ENCODE results near the gene CCDC126. TPM values are rescaled to one million over a fixed set of nuclear protein-coding genes. Genes with fewer than 3 reads are reported as not detected.

Gene CCDC126
- total RNA-seq, 2 donors from 2014 or later, result 8.4 to 21.4 TPM

- H3K27me3 ChIP-seq (replicated peaks; ENCODE audit: insufficient read depth), result no peaks in the 10 kb centered on the region
- intact Hi-C loops (cut with DNase I), result no loop called here
- no peaks in the 10 kb centered on the region for H3K9me3 ChIP-seq
- no peak for DNase-seq (ENCODE audit: low spot score)
- no peak overlapping the region for H3K4me3 ChIP-seq
- no peak overlapping the region for H3K27ac ChIP-seq
- no peaks in the 10 kb centered on the region for H3K4me1 ChIP-seq (replicated peaks)
- H3K36me3 ChIP-seq, result no peaks in the 10 kb centered on the region
- TF ChIP-seq POLR2A (IDR thresholded peaks at IDR 0.05), result no peak
- no peak for TF ChIP-seq POLR2AphosphoS5 (IDR thresholded peaks at IDR 0.05)
- TF ChIP-seq, protein P1, sequence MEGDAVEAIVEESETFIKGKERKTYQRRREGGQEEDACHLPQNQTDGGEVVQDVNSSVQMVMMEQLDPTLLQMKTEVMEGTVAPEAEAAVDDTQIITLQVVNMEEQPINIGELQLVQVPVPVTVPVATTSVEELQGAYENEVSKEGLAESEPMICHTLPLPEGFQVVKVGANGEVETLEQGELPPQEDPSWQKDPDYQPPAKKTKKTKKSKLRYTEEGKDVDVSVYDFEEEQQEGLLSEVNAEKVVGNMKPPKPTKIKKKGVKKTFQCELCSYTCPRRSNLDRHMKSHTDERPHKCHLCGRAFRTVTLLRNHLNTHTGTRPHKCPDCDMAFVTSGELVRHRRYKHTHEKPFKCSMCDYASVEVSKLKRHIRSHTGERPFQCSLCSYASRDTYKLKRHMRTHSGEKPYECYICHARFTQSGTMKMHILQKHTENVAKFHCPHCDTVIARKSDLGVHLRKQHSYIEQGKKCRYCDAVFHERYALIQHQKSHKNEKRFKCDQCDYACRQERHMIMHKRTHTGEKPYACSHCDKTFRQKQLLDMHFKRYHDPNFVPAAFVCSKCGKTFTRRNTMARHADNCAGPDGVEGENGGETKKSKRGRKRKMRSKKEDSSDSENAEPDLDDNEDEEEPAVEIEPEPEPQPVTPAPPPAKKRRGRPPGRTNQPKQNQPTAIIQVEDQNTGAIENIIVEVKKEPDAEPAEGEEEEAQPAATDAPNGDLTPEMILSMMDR (IDR thresholded peaks at IDR 0.05), result no peak
- WGBS, result 65% methylated on average over 4 of the region's 4 CpGs
Measured at GRCh38 chr7:23600236-23600635, 3.1 kb downstream of the CCDC126 start.

- no peaks in the 10 kb centered on the region for H3K27me3 ChIP-seq (replicated peaks; ENCODE audit: insufficient read depth)
- intact Hi-C loops (cut with DNase I), result no loop called here
- H3K4me3 ChIP-seq, result no peak overlapping the region
- TF ChIP-seq POLR2AphosphoS5 (IDR thresholded peaks at IDR 0.05) (no peak), POLR2A (IDR thresholded peaks at IDR 0.05) (no peak)
- TF ChIP-seq, protein P1 (IDR thresholded peaks at IDR 0.05), result no peak
- DNase-seq (ENCODE audit: low spot score), result no peak
- no peaks in the 10 kb centered on the region for H3K36me3 ChIP-seq
- H3K4me1 ChIP-seq (replicated peaks), result no peaks in the 10 kb centered on the region
- H3K9me3 ChIP-seq, result no peaks in the 10 kb centered on the region
- H3K27ac ChIP-seq, result no peak overlapping the region
- 78% methylated on average over 4 of the region's 4 CpGs for WGBS
Measured at GRCh38 chr7:23603632-23604295, 6.6 kb downstream of the CCDC126 start.

GRCh38 chr7:23604296-23604640, 7.1 kb downstream of the CCDC126 start:
- TF ChIP-seq, protein P1 (IDR thresholded peaks at IDR 0.05), result no peak
- TF ChIP-seq POLR2AphosphoS5 (IDR thresholded peaks at IDR 0.05), result no peak
- no peak for TF ChIP-seq POLR2A (IDR thresholded peaks at IDR 0.05)
- no peak overlapping the region for H3K27ac ChIP-seq
- no peak for DNase-seq (ENCODE audit: low spot score)
- H3K36me3 ChIP-seq, result no peaks in the 10 kb centered on the region
- no peaks in the 10 kb centered on the region for H3K9me3 ChIP-seq
- H3K4me3 ChIP-seq, result no peak overlapping the region
- no peaks in the 10 kb centered on the region for H3K27me3 ChIP-seq (replicated peaks; ENCODE audit: insufficient read depth)
- intact Hi-C loops (cut with DNase I), result no loop called here
- H3K4me1 ChIP-seq (replicated peaks), result no peaks in the 10 kb centered on the region

DNA sequence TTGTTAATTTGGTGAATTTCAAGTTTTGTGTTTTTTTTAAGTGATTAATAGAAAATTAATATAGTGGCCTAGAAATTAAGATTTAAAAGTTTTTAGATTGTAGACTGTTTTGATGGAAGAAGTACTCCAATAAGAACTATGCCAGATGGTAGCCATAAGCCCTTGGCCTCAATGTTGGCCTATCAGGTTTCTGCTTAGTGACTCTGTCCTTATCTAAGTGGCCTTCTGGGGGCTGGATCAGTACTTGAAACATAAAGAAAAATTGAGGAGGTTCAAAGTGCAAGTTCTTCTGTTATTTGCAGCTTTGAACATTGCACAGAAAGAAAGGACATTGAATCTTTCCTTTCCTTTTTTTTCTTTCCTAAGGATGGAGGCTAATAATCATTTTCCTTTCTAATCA, 9.9 kb downstream of the CCDC126 start:
- no peak overlapping the region for H3K27ac ChIP-seq
- no peak overlapping the region for H3K4me3 ChIP-seq
- TF ChIP-seq POLR2AphosphoS5 (IDR thresholded peaks at IDR 0.05) (no peak), POLR2A (IDR thresholded peaks at IDR 0.05) (no peak)
- TF ChIP-seq, protein P1 (IDR thresholded peaks at IDR 0.05), result no peak
- H3K4me1 ChIP-seq (replicated peaks), result no peaks in the 10 kb centered on the region
- H3K36me3 ChIP-seq, result no peaks in the 10 kb centered on the region
- no peaks in the 10 kb centered on the region for H3K9me3 ChIP-seq
- no peaks in the 10 kb centered on the region for H3K27me3 ChIP-seq (replicated peaks; ENCODE audit: insufficient read depth)
- intact Hi-C loops (cut with DNase I), result no loop called here
- DNase-seq (ENCODE audit: low spot score), result no peak

DNA sequence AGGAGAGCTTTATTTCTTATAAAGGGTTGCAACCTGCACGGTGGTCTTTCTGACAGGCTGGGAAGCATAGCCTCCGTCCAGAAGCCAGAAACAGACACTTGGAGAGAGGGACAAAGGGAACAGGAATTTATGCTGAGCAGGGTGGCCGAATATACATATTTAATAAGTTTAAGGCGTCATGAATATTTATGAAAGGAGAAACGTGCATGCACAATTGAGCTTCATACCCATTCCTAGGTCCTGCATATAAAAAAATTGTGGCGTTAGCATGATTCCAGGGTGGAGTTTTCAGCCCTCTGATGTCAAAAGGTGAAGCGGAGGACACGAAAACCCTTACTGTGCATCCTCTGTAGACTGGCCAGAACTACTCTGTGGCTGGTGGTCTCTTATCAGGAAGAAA, 10.7 kb downstream of the CCDC126 start:
- WGBS, result 82% methylated on average over 8 of the region's 8 CpGs
- no peaks in the 10 kb centered on the region for H3K36me3 ChIP-seq
- no peaks in the 10 kb centered on the region for H3K4me1 ChIP-seq (replicated peaks)
- H3K27ac ChIP-seq, result no peak overlapping the region
- H3K4me3 ChIP-seq, result no peak overlapping the region
- no peaks in the 10 kb centered on the region for H3K27me3 ChIP-seq (replicated peaks; ENCODE audit: insufficient read depth)
- intact Hi-C loops (cut with DNase I), result no loop called here
- no peak for TF ChIP-seq POLR2AphosphoS5 (IDR thresholded peaks at IDR 0.05)
- TF ChIP-seq, protein P1 (IDR thresholded peaks at IDR 0.05), result no peak
- no peak for TF ChIP-seq POLR2A (IDR thresholded peaks at IDR 0.05)
- no peak for DNase-seq (ENCODE audit: low spot score)
- H3K9me3 ChIP-seq, result no peaks in the 10 kb centered on the region

Measured in prostate gland (tissue), 2 donors.